DND-41 (cell line): Measurements from ENCODE around the gene TOP2B.
A peak's percentile ranks its signal among the peaks of the same experiment; 100 is the strongest.

Source experiments
- ATAC-seq: fragments of 200-7000 bp; cut with Tn5 transposase; 3 replicates; pipeline ENCODE4 v1.9.1; 2021; ENCODE audit warnings: low read depth; ENCODE audit not compliant: insufficient read depth
- DNase-seq: peaks from one replicate; pipeline ENCODE4 v3.0.0-alpha.2; 2020
- H2AFZ ChIP-seq: 2 replicates; pipeline ENCODE4 v1.6.0; 2012; ENCODE audit warnings: low read depth, low read length
- H3K27ac ChIP-seq: 2 replicates; pipeline ENCODE4 v1.5.1; 2012; ENCODE audit warnings: low read length, inconsistent platforms
- H3K27me3 ChIP-seq: fragments of 200-600 bp; sonication (generic); 2 replicates; pipeline ENCODE4 v1.6.0; 2012; ENCODE audit warnings: low read length, mild to moderate bottlenecking, inconsistent platforms; ENCODE audit not compliant: insufficient read depth, poor library complexity
- H3K36me3 ChIP-seq: 2 replicates; pipeline ENCODE4 v1.5.1; 2012; ENCODE audit warnings: low read length, inconsistent platforms; ENCODE audit not compliant: insufficient read depth
- H3K4me1 ChIP-seq: 2 replicates; pipeline ENCODE4 v1.5.1; 2012; ENCODE audit warnings: mild to moderate bottlenecking, low read length; ENCODE audit not compliant: insufficient read depth
- H3K4me2 ChIP-seq: 2 replicates; pipeline ENCODE4 v1.6.0; 2012; ENCODE audit warnings: mild to moderate bottlenecking, moderate library complexity, low read length, inconsistent platforms; ENCODE audit not compliant: insufficient read depth
- H3K4me3 ChIP-seq, 2 experiments: fragments of 200-600 bp in 1 of 2; shearing (Covaris generic) in 1 of 2; 2 replicates each; pipeline ENCODE4 v1.5.1; 2012 to 2016; ENCODE audit warnings: inconsistent platforms in 2 of 2, low read length in 2 of 2, mild to moderate bottlenecking in 2 of 2, low read depth in 1 of 2, moderate library complexity in 1 of 2
- H3K79me2 ChIP-seq: 2 replicates; pipeline ENCODE4 v1.6.0; 2012; ENCODE audit warnings: low read length, inconsistent platforms; ENCODE audit not compliant: insufficient read depth
- H3K9ac ChIP-seq: 2 replicates; pipeline ENCODE4 v1.6.0; 2012; ENCODE audit warnings: low read depth, mild to moderate bottlenecking, inconsistent platforms, low read length, moderate library complexity
- H3K9me3 ChIP-seq: 2 replicates; pipeline ENCODE4 v1.5.1; 2012; ENCODE audit warnings: low read length, moderate library complexity, mild to moderate bottlenecking, inconsistent platforms; ENCODE audit not compliant: insufficient read depth, severe bottlenecking
- H4K20me1 ChIP-seq: 2 replicates; pipeline ENCODE4 v1.6.0; 2012; ENCODE audit warnings: low read length; ENCODE audit not compliant: insufficient read depth
- CTCF ChIP-seq: IDR thresholded peaks from 2 replicates; pipeline ENCODE4 v1.5.1; 2012; ENCODE audit warnings: borderline replicate concordance, low read length, moderate library complexity, mild to moderate bottlenecking; ENCODE audit not compliant: poor library complexity, severe bottlenecking; ENCODE audit errors: extremely low read depth
- EZH2 ChIP-seq: IDR thresholded peaks from 3 replicates; pipeline ENCODE4 v1.6.1; 2012; ENCODE audit warnings: borderline replicate concordance, low read depth, mild to moderate bottlenecking, moderate library complexity, low read length, inconsistent platforms; ENCODE audit not compliant: severe bottlenecking

The TOP2B gene

DNA sequence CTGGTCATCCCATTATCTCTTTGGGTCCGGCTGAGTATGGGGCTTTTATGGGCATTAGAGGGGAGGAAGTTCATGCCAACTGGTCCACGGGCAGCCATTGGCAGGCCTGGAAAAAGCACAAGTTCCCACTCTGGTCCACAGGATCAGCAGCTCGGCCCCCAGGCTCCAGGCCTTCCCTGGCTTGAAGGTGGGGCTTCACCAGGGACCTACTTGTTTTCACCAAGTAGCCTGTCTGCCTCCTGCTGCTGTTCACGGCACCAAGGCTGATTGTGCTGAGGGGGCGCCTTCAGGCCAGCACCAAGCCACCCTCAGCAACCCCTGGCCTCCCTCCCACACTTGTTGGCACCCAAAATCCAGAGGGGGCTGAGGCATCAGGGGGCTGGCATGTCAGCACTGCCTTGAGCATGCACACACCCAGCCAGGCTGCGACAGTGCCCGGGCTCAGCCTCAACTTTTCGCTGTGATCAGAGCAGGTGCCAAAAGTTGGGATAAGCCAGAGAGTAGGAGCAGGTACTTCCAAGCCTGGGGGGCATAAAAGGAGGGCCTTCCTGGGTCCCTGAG lies 9.1 kb upstream of the TOP2B start:
- Histone ChIP-seq H3K4me3 (no peak overlapping the region), H3K9me3 (peaks cover 12% of the 10 kb centered on the region), H2AFZ (no peak overlapping the region), H3K27ac (no peak overlapping the region), H4K20me1 (no peaks in the 10 kb centered on the region), H3K27me3 (no peaks in the 10 kb centered on the region), H3K79me2 (no peaks in the 10 kb centered on the region), H3K4me2 (no peak overlapping the region), H3K9ac (no peak overlapping the region), H3K4me1 (no peaks in the 10 kb centered on the region), H3K36me3 (peaks cover 4% of the 10 kb centered on the region; the same call in 1 of the 2 replicates)
- no peak for ATAC-seq
- TF ChIP-seq EZH2 (no peak), CTCF (no peak)
- DNase-seq: no peak

- no peaks in the 10 kb centered on the region for H3K27me3 ChIP-seq
- H3K79me2 ChIP-seq: peaks cover 44% of the 10 kb centered on the region
- peak overlapping the region; percentile 73 for H2AFZ ChIP-seq
- peak overlapping the region; percentile 84 for H3K4me2 ChIP-seq
- peak overlapping the region; percentile 57 to 71; a peak in 3 of 4 replicates for H3K4me3 ChIP-seq
- ATAC-seq (peak; percentile 36; the same call in 2 of the 3 replicates), DNase-seq (peak; percentile 26)
- H4K20me1 ChIP-seq: peaks cover 24% of the 10 kb centered on the region
- no peaks in the 10 kb centered on the region for H3K9me3 ChIP-seq
- H3K4me1 ChIP-seq: peaks cover 40% of the 10 kb centered on the region
- H3K36me3 ChIP-seq: peaks cover 16% of the 10 kb centered on the region; the same call in 1 of the 2 replicates
- TF ChIP-seq EZH2: no peak
- peak overlapping the region; percentile 94 for H3K9ac ChIP-seq
- H3K27ac ChIP-seq: peak overlapping the region; percentile 90
Observed at GRCh38 chr3:25665315-25666280, 891 bp upstream of the TOP2B start.

- peak; percentile 39 for ATAC-seq
- Histone ChIP-seq H3K79me2 (peaks cover 59% of the 10 kb centered on the region), H3K27ac (peak overlapping the region; percentile 90), H3K4me3 (peak overlapping the region; percentile 57 to 71), H3K9ac (peak overlapping the region; percentile 94), H3K27me3 (no peaks in the 10 kb centered on the region), H3K4me1 (peaks cover 54% of the 10 kb centered on the region), H4K20me1 (peaks cover 37% of the 10 kb centered on the region), H3K9me3 (no peaks in the 10 kb centered on the region), H2AFZ (peak overlapping the region; percentile 77), H3K4me2 (peak overlapping the region; percentile 84), H3K36me3 (peaks cover 19% of the 10 kb centered on the region)
- peak; percentile 61 for DNase-seq
- TF ChIP-seq CTCF (no peak), EZH2 (no peak)
Observed at GRCh38 chr3:25663869-25664811, 567 bp downstream of the TOP2B start.
